ENCODE measurements around the gene GRM2. TPM values are rescaled to one million over a fixed set of nuclear protein-coding genes. Genes with fewer than 3 reads are reported as not detected.
A peak's percentile ranks its signal among the peaks of the same experiment; 100 is the strongest.

Gene GRM2
- total RNA-seq, 1 experiment from 2014 or later = 3.7 TPM

- peaks cover 30% of the 10 kb centered on the region for H3K27me3 Mint-ChIP-seq (ENCODE audit: low read depth)
- TF ChIP-seq EMX1 (CRISPR knock-in tag; IDR thresholded peaks at IDR 0.05) (no peak), STAT6 (CRISPR knock-in tag; conservative IDR thresholded peaks at IDR 0.05; ENCODE audit: low read depth) (no peak), OVOL2 (CRISPR knock-in tag; IDR thresholded peaks at IDR 0.05; ENCODE audit: borderline replicate concordance) (no peak), SMAD3 (CRISPR knock-in tag; IDR thresholded peaks at IDR 0.05; ENCODE audit: borderline replicate concordance) (no peak), ZNF281 (CRISPR knock-in tag; IDR thresholded peaks at IDR 0.05) (no peak), TCF7 (CRISPR knock-in tag; IDR thresholded peaks at IDR 0.05; ENCODE audit: low read depth) (no peak), USF1 (CRISPR knock-in tag; IDR thresholded peaks at IDR 0.05) (no peak), FOXP4 (CRISPR knock-in tag; IDR thresholded peaks at IDR 0.05) (no peak), TEAD1 (CRISPR knock-in tag; IDR thresholded peaks at IDR 0.05) (no peak), JAZF1 (CRISPR knock-in tag; IDR thresholded peaks at IDR 0.05) (no peak), ZBTB43 (CRISPR knock-in tag; IDR thresholded peaks at IDR 0.05) (no peak), MXD4 (CRISPR knock-in tag; IDR thresholded peaks at IDR 0.05; ENCODE audit: borderline replicate concordance) (no peak), MLX (CRISPR knock-in tag; IDR thresholded peaks at IDR 0.05) (no peak), ELF4 (CRISPR knock-in tag; IDR thresholded peaks at IDR 0.05; ENCODE audit: low read depth) (no peak), ESRRA (CRISPR knock-in tag; IDR thresholded peaks at IDR 0.05; ENCODE audit: borderline replicate concordance) (no peak), RELA (CRISPR knock-in tag; IDR thresholded peaks at IDR 0.05; ENCODE audit: borderline replicate concordance) (no peak), AFF4 (CRISPR knock-in tag; IDR thresholded peaks at IDR 0.05; ENCODE audit: borderline replicate concordance) (no peak)
- peak; percentile 59 for DNase-seq (ENCODE audit: low spot score)
Observed at GRCh38 chr3:51710631-51711351, 3.9 kb downstream of the GRM2 start.

More at GRCh38 chr3:51710631-51711351, 3.9 kb downstream of the GRM2 start:
- no peak overlapping the region for H3K4me3 Mint-ChIP-seq
- H3K27ac Mint-ChIP-seq = no peak overlapping the region
- ChIA-PET POLR2A (no interaction called here), CTCF (interaction anchor here (0.6 to 9.3 kb wide), 21 partner anchors 9 to 674 kb away, joined by 3 to 139 read pairs (median 4); partner anchors contain the start of genes ABHD14A, PARP3 and RRP9)
- peaks cover 10% of the 10 kb centered on the region for H3K4me1 Mint-ChIP-seq
- H3K9me3 Mint-ChIP-seq = no peaks in the 10 kb centered on the region
- H3K36me3 Mint-ChIP-seq = no peaks in the 10 kb centered on the region
- ATAC-seq = peak; percentile 60
